ENCODE measurements around the gene SLC6A11.

- no peak for TF ChIP-seq SIN3A (conservative IDR thresholded peaks at IDR 0.05 in 1 of 2, IDR thresholded peaks at IDR 0.05 in 1 of 2; ENCODE audit: low read depth in 1 of 2, low read length in 2 of 2)
- no peak for TF ChIP-seq KDM1A (IDR thresholded peaks at IDR 0.05; ENCODE audit: borderline replicate concordance, low read length)
- no peak for TF ChIP-seq CEBPB (IDR thresholded peaks at IDR 0.05; ENCODE audit: low read depth, low read length)
- no peak for TF ChIP-seq POLR2AphosphoS5 (IDR thresholded peaks at IDR 0.05; ENCODE audit: low read depth, low read length)
- TF ChIP-seq TAF1 (IDR thresholded peaks at IDR 0.05; ENCODE audit: low read depth, low read length): no peak
- no peak for TF ChIP-seq CHD2 (IDR thresholded peaks at IDR 0.05; ENCODE audit: low read length)
- no peak for TF ChIP-seq CTCF (IDR thresholded peaks at IDR 0.05; ENCODE audit: control extremely low read depth in 1 of 3, insufficient read depth in 1 of 3, low read depth in 1 of 3, low read length in 3 of 3)
Observed at GRCh38 chr3:10956531-10956930, 140.5 kb downstream of the SLC6A11 start.

Data from H1 (cell line).